Activated CD8-positive, alpha-beta T cell treated with anti-CD3 and anti-CD28 coated beads for 36 hours (primary cell): ENCODE results near the gene COL20A1. TPM values are rescaled to one million over a fixed set of nuclear protein-coding genes. Genes with fewer than 3 reads are reported as not detected.
"Not testable (repeated sequence)": the region's sequence is repeated elsewhere in the genome, so short reads cannot be mapped to it uniquely, and the experiment has no call there.

Experiments used
- ATAC-seq: fragments of 200-7000 bp; cut with Tn5 transposase; one replicate; pipeline ENCODE4 v1.10.0; 2021; ENCODE audit warnings: mild to moderate bottlenecking, moderate library complexity
- CTCF ChIA-PET: fragments of 350-600 bp; sonication (Branson Sonifier 250); formaldehyde crosslinking; loops from one replicate; lab custom pipeline; 2021; ENCODE audit warnings: antibody characterized with exemption; lab: Charles Lee
- POLR2A ChIA-PET: fragments of 350-600 bp; sonication (Branson Sonifier 250); formaldehyde crosslinking; loops from one replicate; lab custom pipeline; 2021; ENCODE audit warnings: antibody characterized with exemption; lab: Charles Lee
- DNase-seq: peaks from one replicate; pipeline ENCODE4 v3.0.0-alpha.2; 2020
- H3K27ac Mint-ChIP-seq: one replicate; pipeline ENCODE4 v1.8.0; 2021; ENCODE audit warnings: mild to moderate bottlenecking, mixed read lengths
- H3K27me3 Mint-ChIP-seq: one replicate; pipeline ENCODE4 v1.8.0; 2021; ENCODE audit warnings: mixed read lengths
- H3K36me3 Mint-ChIP-seq: one replicate; pipeline ENCODE4 v1.8.0; 2021; ENCODE audit warnings: low read depth, mixed read lengths
- H3K4me1 Mint-ChIP-seq: one replicate; pipeline ENCODE4 v1.8.0; 2021; ENCODE audit warnings: low read depth, mixed read lengths
- H3K4me3 Mint-ChIP-seq: one replicate; pipeline ENCODE4 v1.8.0; 2021; ENCODE audit warnings: mild to moderate bottlenecking, moderate library complexity, mixed read lengths
- H3K9me3 Mint-ChIP-seq: one replicate; pipeline ENCODE4 v1.8.0; 2021; ENCODE audit warnings: mixed read lengths
- CTCF ChIP-seq: fragments of 200-600 bp; IDR thresholded peaks from one replicate; pipeline ENCODE4 v1.8.0; 2022; ENCODE audit warnings: antibody characterized with exemption, mild to moderate bottlenecking
- intact Hi-C: fragments of 100-400 bp; cut with micrococcal nuclease; formaldehyde crosslinking; loops from one replicate; pipeline ENCODE4 v1.10.0; 2022
- total RNA-seq, 2 experiments: library from RNA; stranded (reverse); gene quantifications; one replicate each; pipeline ENCODE4 v1.2.3, GENCODE V29; 2021

The COL20A1 gene
- total RNA-seq, 2 experiments from 2014 or later: 0.04 TPM; not detected in 1

GRCh38 chr20:63379296-63379695, 86.3 kb downstream of the COL20A1 start:
- Mint-ChIP-seq H3K27ac (no peak overlapping the region), H3K27me3 (peaks cover 13% of the 10 kb centered on the region), H3K36me3 (no peaks in the 10 kb centered on the region), H3K4me3 (no peak overlapping the region), H3K9me3 (no peaks in the 10 kb centered on the region), H3K4me1 (no peaks in the 10 kb centered on the region)
- intact Hi-C loops: no loop called here
- CTCF ChIA-PET: interaction anchor here (0.8 to 2.7 kb wide), 2 partner anchors 13 to 155 kb away, joined by 3 to 11 read pairs; no protein-coding TSS in a partner anchor
- POLR2A ChIA-PET: no interaction called here
- ATAC-seq (no peak), DNase-seq (no peak)
- TF ChIP-seq CTCF: no peak

- H3K4me1 Mint-ChIP-seq, POLR2A ChIA-PET, H3K4me3 Mint-ChIP-seq, H3K9me3 Mint-ChIP-seq, H3K27ac Mint-ChIP-seq, DNase-seq, H3K36me3 Mint-ChIP-seq: not testable (repeated sequence)
- ATAC-seq: peak; percentile 22
- intact Hi-C loops: loop anchor here (5.0 to 10.0 kb wide), 2 partner anchors 73 to 155 kb away; no protein-coding TSS in a partner anchor
- CTCF ChIA-PET: interaction anchor here (2.5 to 3.0 kb wide), 2 partner anchors 71 to 156 kb away, joined by 33 to 42 read pairs; no protein-coding TSS in a partner anchor
- peaks cover 13% of the 10 kb centered on the region for H3K27me3 Mint-ChIP-seq
Observed at GRCh38 chr20:63379872-63380271, 86.9 kb downstream of the COL20A1 start.

GRCh38 chr20:63380346-63380870, 87.4 kb downstream of the COL20A1 start:
- Mint-ChIP-seq H3K4me1 (no peaks in the 10 kb centered on the region), H3K9me3 (peaks cover 5% of the 10 kb centered on the region), H3K27me3 (peaks cover 13% of the 10 kb centered on the region), H3K4me3 (no peak overlapping the region), H3K36me3 (no peaks in the 10 kb centered on the region), H3K27ac (no peak overlapping the region)
- TF ChIP-seq CTCF: no peak
- ATAC-seq (peak; percentile 12), DNase-seq (no peak)
- POLR2A ChIA-PET: no interaction called here
- intact Hi-C loops: loop anchor here (5.0 to 10.0 kb wide), 2 partner anchors 73 to 156 kb away; no protein-coding TSS in a partner anchor
- CTCF ChIA-PET: interaction anchor here (0.7 to 3.0 kb wide), 5 partner anchors 13 to 197 kb away, joined by 3 to 42 read pairs (median 3); no protein-coding TSS in a partner anchor

- POLR2A ChIA-PET: interaction anchor here (0.9 kb wide), 1 partner anchor 165 kb away, joined by 3 read pairs; no protein-coding TSS in a partner anchor
- H3K27me3 Mint-ChIP-seq: peaks cover 11% of the 10 kb centered on the region
- H3K9me3 Mint-ChIP-seq: peaks cover 18% of the 10 kb centered on the region
- DNase-seq: peak; percentile 27
- TF ChIP-seq CTCF: peak; percentile 99
- CTCF ChIA-PET: interaction anchor here (0.6 to 3.0 kb wide), 12 partner anchors 9 to 158 kb away, joined by 3 to 42 read pairs (median 4); no protein-coding TSS in a partner anchor
- intact Hi-C loops: loop anchor here (5.0 to 10.0 kb wide), 2 partner anchors 75 to 157 kb away; no protein-coding TSS in a partner anchor
- peak; percentile 65 for ATAC-seq
- H3K27ac Mint-ChIP-seq: no peak overlapping the region
- H3K4me3 Mint-ChIP-seq: no peak overlapping the region
- H3K4me1 Mint-ChIP-seq: no peaks in the 10 kb centered on the region
- no peaks in the 10 kb centered on the region for H3K36me3 Mint-ChIP-seq
Observed at GRCh38 chr20:63381781-63382431, 88.9 kb downstream of the COL20A1 start.

- TF ChIP-seq CTCF: no peak
- Mint-ChIP-seq H3K27me3 (peaks cover 5% of the 10 kb centered on the region), H3K4me1 (no peaks in the 10 kb centered on the region), H3K9me3 (peaks cover 23% of the 10 kb centered on the region), H3K27ac (no peak overlapping the region), H3K4me3 (no peak overlapping the region), H3K36me3 (no peaks in the 10 kb centered on the region)
- CTCF ChIA-PET: interaction anchor here (0.6 to 3.0 kb wide), 10 partner anchors 9 to 159 kb away, joined by 3 to 42 read pairs (median 4); no protein-coding TSS in a partner anchor
- intact Hi-C loops: loop anchor here (5.0 to 10.0 kb wide), 2 partner anchors 75 to 158 kb away; no protein-coding TSS in a partner anchor
- no peak for DNase-seq
- no peak for ATAC-seq
- POLR2A ChIA-PET: interaction anchor here (0.9 kb wide), 1 partner anchor 166 kb away, joined by 3 read pairs; no protein-coding TSS in a partner anchor
Observed at GRCh38 chr20:63382551-63383300, 89.7 kb downstream of the COL20A1 start.
